Ascending aorta (tissue), 2 donors: ENCODE measurements around the gene TBCC. TPM values are rescaled to one million over a fixed set of nuclear protein-coding genes. Genes with fewer than 3 reads are reported as not detected.
"Not testable (repeated sequence)": the region's sequence is repeated elsewhere in the genome, so short reads cannot be mapped to it uniquely, and the experiment has no call there.

Experiments used
- DNase-seq, 2 donors: peaks; one replicate each; pipeline ENCODE4 v3.0.0-alpha.2; 2019; ENCODE audit warnings: low spot score in 2 of 2
- H3K27ac ChIP-seq, 2 donors: fragments of 200-600 bp; sonication (generic); one replicate each; pipeline ENCODE4 v1.5.1; 2016 to 2017; ENCODE audit warnings: mild to moderate bottlenecking in 1 of 2
- H3K27me3 ChIP-seq: fragments of 200-600 bp; sonication (generic); one replicate; pipeline ENCODE4 v1.5.1; 2017
- H3K36me3 ChIP-seq, 2 donors: fragments of 200-600 bp; sonication (generic); one replicate each; pipeline ENCODE4 v1.5.1; 2016
- H3K4me1 ChIP-seq, 2 donors: fragments of 200-600 bp; sonication (generic); one replicate each; pipeline ENCODE4 v1.5.1; 2016 to 2017; ENCODE audit warnings: mild to moderate bottlenecking in 1 of 2
- H3K4me3 ChIP-seq, 2 donors: fragments of 200-600 bp; sonication (generic); one replicate each; pipeline ENCODE4 v1.5.1; 2016 to 2017; ENCODE audit warnings: mild to moderate bottlenecking in 1 of 2
- H3K9me3 ChIP-seq, 2 donors: fragments of 200-600 bp; sonication (generic); one replicate each; pipeline ENCODE4 v1.5.1; 2016
- intact Hi-C: fragments of 100-400 bp; cut with DNase I; formaldehyde crosslinking; loops from one replicate; pipeline ENCODE4 v1.15.1; 2023
- total RNA-seq: library from RNA; depleted of rRNA; stranded (reverse); fragments of >200 nt; gene quantifications from one replicate; pipeline ENCODE4 v1.1.0, GENCODE V29; 2016
- TF ChIP-seq, protein P1 (sequence below), 3 experiments: fragments of 200-600 bp in 2 of 3; fragments of 450-650 bp in 1 of 3; sonication (generic) in 2 of 3; IDR thresholded peaks; one replicate each; pipeline ENCODE4 v1.5.1; 2016 to 2019; ENCODE audit warnings: antibody characterized with exemption in 3 of 3, mild to moderate bottlenecking in 1 of 3, moderate library complexity in 1 of 3

The TBCC gene
- total RNA-seq, 1 donor from 2014 or later: 50.8 TPM

DNA sequence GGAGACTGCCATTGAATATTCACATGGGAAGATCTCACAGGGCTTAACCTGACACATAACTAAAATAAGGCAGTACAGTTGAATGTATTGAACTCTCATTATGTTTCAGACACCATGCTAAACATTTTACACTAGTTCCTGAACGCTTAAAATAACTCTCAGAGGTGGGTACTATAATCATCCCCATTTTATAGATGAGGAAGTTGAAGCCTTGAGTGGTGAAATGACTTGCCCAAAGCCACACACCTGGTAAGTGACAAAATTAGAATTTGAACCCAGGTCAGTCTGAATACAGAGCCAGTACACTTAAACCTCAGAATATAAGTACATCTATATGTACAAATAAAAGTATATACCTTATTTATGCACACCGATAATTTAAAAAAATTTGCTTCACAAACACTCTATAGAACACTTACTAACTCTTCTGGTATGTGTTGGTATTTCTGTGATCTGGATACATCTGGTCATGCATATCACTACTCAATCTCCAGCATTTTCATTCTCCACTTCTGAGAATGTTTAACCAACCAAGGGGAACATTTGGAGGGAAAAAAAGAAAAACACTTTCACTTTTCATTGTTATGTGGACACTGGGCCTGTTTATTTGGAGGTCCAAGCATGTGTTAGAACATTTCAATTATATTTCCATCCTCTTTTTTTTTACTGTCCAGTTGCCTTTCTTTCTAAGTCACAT lies 31.4 kb upstream of the TBCC start:
- peaks cover 0 to 6% of the 10 kb centered on the region in 2 donors for H3K4me1 ChIP-seq
- intact Hi-C loops: no loop called here
- H3K27ac ChIP-seq: no peak overlapping the region
- no peak for DNase-seq
- no peak overlapping the region for H3K4me3 ChIP-seq
- TF ChIP-seq, protein P1, sequence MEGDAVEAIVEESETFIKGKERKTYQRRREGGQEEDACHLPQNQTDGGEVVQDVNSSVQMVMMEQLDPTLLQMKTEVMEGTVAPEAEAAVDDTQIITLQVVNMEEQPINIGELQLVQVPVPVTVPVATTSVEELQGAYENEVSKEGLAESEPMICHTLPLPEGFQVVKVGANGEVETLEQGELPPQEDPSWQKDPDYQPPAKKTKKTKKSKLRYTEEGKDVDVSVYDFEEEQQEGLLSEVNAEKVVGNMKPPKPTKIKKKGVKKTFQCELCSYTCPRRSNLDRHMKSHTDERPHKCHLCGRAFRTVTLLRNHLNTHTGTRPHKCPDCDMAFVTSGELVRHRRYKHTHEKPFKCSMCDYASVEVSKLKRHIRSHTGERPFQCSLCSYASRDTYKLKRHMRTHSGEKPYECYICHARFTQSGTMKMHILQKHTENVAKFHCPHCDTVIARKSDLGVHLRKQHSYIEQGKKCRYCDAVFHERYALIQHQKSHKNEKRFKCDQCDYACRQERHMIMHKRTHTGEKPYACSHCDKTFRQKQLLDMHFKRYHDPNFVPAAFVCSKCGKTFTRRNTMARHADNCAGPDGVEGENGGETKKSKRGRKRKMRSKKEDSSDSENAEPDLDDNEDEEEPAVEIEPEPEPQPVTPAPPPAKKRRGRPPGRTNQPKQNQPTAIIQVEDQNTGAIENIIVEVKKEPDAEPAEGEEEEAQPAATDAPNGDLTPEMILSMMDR (IDR thresholded peaks at IDR 0.05): no peak
- no peaks in the 10 kb centered on the region for H3K36me3 ChIP-seq
- H3K9me3 ChIP-seq: no peaks in the 10 kb centered on the region
- H3K27me3 ChIP-seq: no peaks in the 10 kb centered on the region

DNA sequence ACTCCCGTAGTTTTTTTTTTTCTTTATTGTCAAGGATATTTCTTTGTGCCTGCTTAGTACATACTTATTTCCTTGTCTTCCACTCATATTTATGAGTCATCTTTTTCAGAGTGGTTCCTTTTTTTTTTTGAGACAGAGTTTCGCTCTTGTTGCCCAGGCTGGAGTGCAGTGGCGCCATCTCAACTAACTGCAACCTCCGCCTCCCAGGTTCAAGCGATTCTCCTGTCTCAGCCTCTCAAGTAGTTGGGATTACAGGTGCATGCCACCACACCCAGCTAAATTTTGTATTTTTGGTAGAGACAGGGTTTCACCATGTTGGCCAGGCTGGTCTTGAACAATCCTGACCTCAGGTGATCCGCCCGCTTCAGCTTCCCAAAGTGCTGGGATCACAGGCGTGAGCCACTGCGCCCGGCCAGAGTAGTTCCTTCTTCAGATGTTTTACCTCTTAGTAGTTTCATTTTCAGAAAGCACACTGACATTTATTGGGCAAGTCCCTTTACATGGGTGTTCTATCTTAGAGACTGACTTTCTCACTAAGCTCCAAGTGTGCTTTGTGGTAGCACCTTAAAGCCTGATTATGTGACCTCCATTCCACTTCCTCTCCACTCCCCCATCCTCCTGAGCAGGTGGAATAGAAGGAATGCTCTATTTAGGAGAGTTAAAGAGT lies 29.1 kb upstream of the TBCC start:
- H3K4me3 ChIP-seq, H3K27me3 ChIP-seq, H3K36me3 ChIP-seq, H3K9me3 ChIP-seq, H3K4me1 ChIP-seq, intact Hi-C loops, DNase-seq: not testable (repeated sequence)
- H3K27ac ChIP-seq: peak overlapping the region in 1 of 2 donors; percentile 59

DNA sequence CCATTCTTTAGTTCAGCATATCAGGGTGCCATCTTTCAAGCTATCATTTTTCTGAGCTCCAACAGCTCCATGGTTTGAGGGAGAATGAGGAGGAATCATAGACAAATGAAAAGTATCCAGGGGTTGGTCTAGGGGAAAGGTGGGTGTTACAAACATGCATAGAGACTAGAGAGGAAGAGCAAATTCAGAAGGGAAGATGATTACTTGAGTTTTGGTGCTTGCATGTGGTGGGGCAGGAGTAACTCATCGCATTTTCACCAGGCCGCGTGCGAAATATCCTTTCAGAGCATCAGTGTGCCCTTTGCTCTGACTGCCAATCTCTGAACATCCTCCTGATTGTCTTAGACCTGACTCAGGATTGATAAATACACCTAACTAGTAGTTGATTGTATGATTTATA lies 28.3 kb upstream of the TBCC start:
- Histone ChIP-seq H3K4me3 (no peak overlapping the region), H3K9me3 (no peaks in the 10 kb centered on the region), H3K27me3 (no peaks in the 10 kb centered on the region), H3K4me1 (peaks cover 0 to 5% of the 10 kb centered on the region in 2 donors), H3K36me3 (no peaks in the 10 kb centered on the region), H3K27ac (no peak overlapping the region)
- TF ChIP-seq, protein P1 (IDR thresholded peaks at IDR 0.05): no peak
- intact Hi-C loops: no loop called here
- DNase-seq: no peak

DNA sequence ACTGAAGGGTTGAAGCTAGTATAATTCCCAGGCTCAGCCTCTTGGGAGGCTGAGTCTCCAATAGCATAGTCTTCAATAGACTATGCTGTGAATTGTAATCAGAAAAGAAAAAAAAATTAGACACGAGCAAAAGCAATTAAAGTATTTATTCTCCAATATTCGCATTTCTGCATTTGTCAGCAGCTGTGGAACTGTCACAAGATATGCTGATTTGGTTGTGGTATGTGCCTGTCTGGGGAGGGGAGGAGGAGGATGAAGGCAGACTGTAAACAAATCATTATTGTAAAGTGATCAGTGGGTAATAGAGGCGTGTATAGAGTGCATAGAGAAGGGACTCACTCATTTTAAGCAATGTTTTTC lies 25.8 kb upstream of the TBCC start:
- Histone ChIP-seq H3K27me3 (no peaks in the 10 kb centered on the region), H3K27ac (no peak overlapping the region), H3K9me3 (no peaks in the 10 kb centered on the region), H3K4me1 (peaks cover 0 to 5% of the 10 kb centered on the region in 2 donors), H3K4me3 (peak overlapping the region in 1 of 2 donors; percentile 47), H3K36me3 (no peaks in the 10 kb centered on the region)
- no peak for DNase-seq
- TF ChIP-seq, protein P1 (IDR thresholded peaks at IDR 0.05): no peak
- intact Hi-C loops: no loop called here

- DNase-seq: no peak
- TF ChIP-seq, protein P1 (IDR thresholded peaks at IDR 0.05): no peak
- H3K36me3 ChIP-seq: peaks cover 0 to 3% of the 10 kb centered on the region in 2 donors
- H3K27me3 ChIP-seq: no peaks in the 10 kb centered on the region
- H3K4me1 ChIP-seq: peaks cover 0 to 5% of the 10 kb centered on the region in 2 donors
- H3K9me3 ChIP-seq: no peaks in the 10 kb centered on the region
- H3K4me3 ChIP-seq: no peak overlapping the region
- H3K27ac ChIP-seq: no peak overlapping the region
- intact Hi-C loops: no loop called here
These were observed 23.9 kb upstream of the TBCC start for GRCh38 chr6:42769836-42770235.

DNA sequence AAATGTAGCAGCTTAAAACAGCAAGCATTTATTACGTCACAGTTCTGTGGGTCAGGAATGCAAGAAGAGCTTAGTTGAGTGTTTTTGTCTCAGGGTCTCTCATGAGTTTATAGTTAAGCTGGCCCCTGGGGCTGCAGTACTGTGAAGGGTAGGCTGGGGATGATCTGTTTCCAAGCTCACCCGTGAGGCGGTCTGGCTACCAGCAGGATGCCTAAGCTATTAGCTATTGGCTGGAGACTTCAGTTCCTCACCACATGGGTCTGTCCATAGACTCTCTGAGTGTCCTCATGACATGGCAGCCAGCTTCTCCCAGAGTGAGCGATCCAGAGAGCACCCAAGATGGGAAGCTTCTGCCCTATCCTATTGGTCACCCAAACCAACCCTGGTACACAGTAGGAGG lies 23.1 kb upstream of the TBCC start:
- Histone ChIP-seq H3K27me3 (no peaks in the 10 kb centered on the region), H3K27ac (no peak overlapping the region), H3K4me1 (peaks cover 0 to 5% of the 10 kb centered on the region in 2 donors), H3K36me3 (peaks cover 0 to 3% of the 10 kb centered on the region in 2 donors), H3K9me3 (no peaks in the 10 kb centered on the region), H3K4me3 (no peak overlapping the region)
- DNase-seq: no peak
- TF ChIP-seq, protein P1 (IDR thresholded peaks at IDR 0.05): no peak
- intact Hi-C loops: no loop called here
